Activated CD4-positive, alpha-beta T cell treated with anti-CD3 and anti-CD28 coated beads, Interleukin-2, amount 50 U/mL, for 24 hours (primary cell): ENCODE results near the gene SLC4A5.
"Not testable (repeated sequence)": the region's sequence is repeated elsewhere in the genome, so short reads cannot be mapped to it uniquely, and the experiment has no call there.

Experiments used
- DNase-seq, 2 donors: peaks; one replicate each; pipeline ENCODE4 v3.0.0-alpha.2; 2020; ENCODE audit warnings: low read depth in 1 of 2, low spot score in 1 of 2

SLC4A5 gene

DNA sequence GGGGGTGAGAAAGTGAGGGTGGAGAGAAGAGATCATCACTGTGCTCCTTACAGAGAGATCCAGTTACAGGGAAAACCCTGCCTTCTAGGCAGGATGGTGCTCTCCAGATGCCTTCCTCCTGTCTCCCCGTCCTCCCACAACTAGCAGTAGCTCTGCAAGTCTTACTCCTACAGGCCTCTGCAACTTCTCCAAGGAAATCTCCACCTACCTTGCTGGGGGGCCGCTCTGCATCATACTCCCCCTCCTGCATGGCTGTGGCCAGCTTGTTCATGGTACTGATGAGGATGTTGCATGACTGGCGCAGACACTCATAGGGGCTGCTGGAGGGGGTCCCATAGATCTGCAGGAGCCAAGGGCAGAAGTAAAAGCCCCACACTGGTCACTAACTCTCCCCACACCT lies 22.8 kb upstream of the SLC4A5 start:
- no peak for DNase-seq

DNA sequence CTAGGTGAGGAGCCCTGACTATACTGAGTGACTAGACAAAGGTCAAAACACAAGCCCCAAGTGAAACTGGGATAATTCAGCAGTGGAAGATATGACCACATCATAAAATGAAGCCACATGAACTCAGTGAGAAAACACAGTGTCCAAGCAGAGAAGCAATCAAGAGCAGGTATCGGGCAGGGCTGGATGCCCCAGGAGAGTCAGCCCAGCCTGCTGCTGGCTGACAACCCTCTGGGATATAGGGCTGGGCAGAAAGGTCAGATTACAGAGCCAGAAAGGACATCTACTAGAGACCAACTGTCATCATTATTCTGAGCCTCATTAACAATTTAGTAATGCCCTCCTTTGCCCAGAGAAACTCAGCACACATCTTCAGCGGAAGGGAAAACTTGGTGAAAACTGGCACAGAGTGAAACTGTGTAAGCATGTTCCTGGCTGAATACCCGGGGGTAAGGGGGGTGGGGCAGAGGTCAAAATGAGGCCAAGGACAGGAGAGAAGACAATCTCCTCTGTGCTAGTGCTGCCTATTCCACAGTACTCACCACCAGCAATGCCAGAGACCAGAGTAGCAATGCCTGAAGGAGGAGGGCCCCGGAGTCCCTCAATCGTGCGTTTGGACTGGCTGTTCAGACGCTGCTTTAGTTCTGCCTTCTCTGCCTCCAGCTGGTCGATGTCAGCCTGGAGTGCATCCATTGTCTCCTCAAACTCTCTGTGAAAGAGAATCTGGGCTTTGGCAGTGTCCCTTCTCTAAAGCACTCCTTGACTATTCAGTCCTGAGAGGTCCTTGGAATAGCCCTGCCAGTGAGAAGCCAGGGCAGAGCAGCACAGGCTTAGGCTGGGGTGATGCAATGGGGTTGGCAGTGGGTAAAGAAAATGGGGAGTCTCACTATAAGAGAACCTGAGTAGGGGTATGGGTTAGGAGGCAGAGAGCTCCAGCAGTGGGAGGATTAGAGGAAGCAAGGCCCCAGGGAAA lies 21.6 kb upstream of the SLC4A5 start:
- no peak for DNase-seq

DNA sequence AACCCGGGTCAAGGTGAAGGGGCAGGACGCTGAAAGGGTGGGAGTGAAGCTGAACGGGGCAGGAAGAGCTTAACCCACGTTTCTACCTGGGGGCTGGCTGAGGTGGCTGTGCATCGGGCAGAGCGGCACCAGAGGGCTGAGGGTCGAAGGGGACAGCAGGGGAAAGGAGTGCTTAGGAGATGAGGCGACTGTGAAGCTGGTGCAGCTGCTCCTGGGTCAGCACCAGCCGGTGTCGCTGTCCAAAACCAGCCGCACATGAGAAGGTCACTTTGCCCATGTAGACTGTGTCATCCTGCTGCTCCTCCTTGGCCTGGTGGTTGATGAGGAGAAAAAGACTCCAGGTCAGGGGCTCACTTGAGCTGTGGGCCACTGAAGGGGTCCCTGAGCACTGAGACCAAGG lies 18.1 kb upstream of the SLC4A5 start:
- DNase-seq: no peak

DNA sequence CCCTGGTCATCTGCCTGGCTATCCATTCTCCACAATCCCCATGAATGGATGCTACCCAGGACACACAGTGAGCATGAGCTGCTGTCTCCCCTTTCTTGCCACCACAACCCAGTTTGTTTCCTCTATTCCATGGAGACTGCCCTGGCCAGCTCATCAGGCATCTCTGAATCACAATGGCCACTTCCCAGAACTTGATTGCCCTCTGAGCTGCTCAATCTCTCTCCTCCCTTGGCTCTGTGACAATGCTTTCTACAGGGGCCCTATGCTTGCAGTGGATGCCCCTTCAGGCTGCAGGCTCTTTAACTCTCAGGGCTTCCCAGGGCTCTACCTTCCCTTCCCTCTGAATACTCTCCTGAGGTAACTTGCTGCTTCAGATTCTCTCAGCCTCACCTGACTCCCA lies 14.4 kb upstream of the SLC4A5 start:
- DNase-seq: no peak

DNA sequence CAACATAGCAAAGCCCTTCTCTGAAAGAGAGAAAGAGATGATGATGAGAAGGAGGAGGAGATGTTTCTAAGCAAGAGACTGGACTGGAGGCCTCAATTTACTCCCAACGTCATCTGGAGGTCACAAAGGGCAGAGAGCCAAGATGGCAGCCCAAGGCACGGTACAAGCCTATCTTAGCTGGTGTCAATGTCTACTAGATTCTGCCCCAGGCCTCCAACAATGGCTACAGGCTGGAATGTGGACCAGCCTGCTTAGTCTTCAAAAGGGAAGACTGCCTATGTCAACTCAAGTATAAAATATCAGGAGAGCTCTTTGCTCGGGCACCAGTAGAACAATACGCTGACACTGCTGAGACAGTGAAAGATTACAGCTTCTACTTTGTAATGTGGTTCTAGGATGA lies 6.7 kb upstream of the SLC4A5 start:
- DNase-seq: no peak

DNA sequence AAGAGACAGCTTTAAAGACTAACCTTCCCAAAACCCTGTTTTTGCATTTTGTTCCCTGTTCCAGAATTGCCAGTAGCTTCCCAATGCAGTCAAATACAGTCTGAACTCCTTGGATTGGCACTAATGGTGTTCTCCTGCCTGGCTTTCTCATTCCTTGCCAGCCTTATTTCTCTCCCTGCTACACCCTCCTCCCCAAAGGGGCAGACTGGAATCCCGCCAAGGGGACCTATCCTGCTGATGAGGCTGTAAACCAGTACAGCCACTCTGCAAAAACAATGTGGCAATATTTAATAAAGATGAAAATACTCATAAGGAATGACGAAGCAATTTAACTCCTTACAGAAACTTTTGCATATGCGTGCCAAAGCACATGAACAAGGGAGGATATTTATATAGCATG lies 4.5 kb upstream of the SLC4A5 start:
- DNase-seq: no peak

DNA sequence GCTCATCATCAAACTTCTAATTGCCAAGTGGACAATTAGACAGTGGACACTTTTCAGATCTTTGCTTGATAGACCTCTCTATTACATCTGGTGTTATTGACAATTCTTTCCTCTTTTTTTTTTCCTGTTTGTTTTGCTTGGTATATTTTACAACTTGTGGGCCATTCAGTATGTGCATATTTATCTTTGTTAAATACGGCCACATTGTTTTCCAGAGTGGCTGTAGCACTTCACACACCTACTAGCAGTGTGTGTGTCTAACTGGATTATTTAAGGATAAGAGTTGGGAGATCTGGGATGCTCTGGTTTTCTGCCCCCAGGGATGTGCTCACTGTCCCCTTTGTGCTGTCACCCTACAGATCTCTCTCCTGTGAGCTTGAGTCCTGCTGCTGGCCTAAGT lies 4.1 kb upstream of the SLC4A5 start:
- no peak for DNase-seq

DNA sequence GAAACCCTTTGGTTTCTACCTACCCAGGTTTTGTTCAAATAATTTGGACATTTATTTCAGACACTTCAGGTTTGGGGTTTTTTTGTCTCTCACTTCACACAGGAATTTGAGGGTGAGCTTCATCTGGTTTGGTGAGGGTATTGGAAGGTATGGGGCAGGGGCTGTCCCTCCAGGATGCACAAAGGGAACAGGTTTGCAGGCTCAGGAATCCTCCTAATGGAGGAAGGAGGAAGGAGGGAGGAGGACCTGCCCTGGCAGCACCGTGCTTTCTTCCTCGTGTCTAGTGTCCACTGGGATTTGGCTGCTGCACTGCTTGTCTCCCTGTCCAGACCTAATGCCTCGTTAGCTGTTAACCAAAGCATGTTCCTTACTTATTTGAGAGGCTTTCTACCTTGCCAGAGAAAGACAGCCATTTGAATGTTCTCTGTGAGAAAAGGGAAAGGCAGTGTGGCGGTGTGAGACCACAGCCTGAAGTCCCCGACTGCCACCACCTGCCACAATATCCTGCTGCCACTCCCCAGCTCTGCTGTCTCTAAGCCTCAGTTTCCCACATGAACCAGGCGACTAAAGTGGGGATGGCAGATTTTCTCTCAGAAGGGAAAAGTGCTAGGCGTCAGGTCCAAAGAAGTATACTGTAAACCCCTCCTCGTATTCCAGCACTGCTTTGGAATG lies 2.2 kb upstream of the SLC4A5 start:
- DNase-seq: no peak

DNA sequence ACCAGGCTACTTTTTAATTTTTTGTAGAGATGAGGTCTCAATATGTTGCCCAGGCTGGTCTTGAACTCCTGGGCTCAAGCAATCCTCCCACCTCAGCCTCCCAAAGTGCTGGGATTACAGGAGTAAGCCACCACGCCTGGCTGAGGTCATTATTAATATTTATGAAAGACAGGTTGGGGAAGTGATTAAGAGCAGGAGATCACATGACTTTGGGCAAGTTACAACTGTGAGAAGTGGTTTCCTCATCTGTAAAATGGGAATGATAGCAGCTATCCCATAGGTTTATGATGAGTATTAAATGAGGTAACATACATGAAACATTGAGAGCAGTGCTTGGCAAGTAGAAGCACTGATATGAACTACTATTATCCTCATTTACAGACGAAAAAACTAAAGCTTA lies 7.0 kb downstream of the SLC4A5 start:
- not testable (repeated sequence) for DNase-seq

DNA sequence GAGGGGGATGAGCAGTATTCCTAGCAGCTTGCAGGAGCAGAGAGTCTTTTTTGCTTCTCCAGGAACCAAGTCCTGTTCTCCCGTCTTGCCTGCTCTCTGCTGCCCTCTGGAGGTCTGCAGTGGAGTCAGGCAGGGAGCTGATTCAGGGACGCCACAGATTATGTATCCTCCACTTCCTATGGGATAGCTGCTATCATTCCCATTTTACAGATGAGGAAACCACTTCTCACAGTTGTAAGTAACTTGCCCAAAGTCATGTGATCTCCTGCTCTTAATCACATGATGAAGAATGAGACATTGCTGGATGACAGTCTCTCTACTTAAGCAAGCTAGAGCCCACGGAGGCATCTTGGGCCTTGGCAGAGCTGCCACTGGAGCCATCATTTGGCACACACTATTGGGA lies 8.3 kb downstream of the SLC4A5 start:
- DNase-seq: peak; percentile 52 to 60

DNA sequence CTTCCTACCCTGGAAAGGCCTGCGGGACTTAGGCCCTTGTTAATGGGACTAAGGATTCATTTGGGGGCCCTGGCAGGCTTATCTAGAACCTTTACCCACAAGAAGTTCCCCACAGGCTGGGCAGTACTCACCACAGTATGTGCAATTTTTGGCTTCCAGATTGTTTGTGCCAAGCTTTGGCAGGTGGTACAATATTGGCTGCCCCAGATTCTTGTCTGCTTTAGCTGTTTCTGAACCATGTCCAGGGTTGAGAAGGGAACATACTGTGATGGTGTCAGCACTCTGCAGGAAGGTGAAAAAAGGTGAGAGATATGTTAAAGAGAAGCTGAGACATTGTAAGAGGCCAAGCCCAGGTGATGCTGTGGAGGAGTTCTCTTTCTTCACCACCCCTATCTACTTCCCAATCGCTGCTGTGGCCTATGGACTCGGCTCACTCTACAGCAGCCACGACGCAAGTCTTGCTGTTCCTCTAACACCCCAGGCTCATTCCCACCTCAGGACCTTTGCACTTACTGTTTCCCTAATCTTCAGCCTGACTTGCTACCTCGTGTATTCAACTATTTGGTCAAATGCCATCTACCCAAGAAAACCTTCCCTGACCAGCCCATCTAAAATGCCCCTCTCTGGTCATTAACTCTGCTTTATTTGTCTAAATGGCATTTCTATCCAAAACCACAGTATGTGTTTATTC lies 9.2 kb downstream of the SLC4A5 start:
- DNase-seq: no peak

DNA sequence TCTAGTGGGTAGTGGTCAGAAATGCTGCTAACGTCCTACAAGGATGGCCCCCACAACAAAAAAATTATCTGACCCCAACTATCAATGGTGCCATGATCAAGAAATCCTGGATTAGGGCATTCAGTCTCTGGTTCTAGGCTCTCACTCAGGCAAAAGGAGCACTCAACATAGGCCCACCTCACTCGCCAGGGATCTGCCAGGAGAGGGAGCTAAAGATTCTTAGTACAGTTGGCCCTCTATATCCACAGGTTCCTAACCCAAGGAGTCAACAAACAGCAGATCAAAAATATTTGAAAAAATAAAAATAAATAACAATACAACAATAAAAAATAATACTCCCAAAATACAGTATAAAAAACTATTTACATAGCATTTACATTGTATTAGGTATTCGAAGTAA lies 10.0 kb downstream of the SLC4A5 start:
- no peak for DNase-seq

DNA sequence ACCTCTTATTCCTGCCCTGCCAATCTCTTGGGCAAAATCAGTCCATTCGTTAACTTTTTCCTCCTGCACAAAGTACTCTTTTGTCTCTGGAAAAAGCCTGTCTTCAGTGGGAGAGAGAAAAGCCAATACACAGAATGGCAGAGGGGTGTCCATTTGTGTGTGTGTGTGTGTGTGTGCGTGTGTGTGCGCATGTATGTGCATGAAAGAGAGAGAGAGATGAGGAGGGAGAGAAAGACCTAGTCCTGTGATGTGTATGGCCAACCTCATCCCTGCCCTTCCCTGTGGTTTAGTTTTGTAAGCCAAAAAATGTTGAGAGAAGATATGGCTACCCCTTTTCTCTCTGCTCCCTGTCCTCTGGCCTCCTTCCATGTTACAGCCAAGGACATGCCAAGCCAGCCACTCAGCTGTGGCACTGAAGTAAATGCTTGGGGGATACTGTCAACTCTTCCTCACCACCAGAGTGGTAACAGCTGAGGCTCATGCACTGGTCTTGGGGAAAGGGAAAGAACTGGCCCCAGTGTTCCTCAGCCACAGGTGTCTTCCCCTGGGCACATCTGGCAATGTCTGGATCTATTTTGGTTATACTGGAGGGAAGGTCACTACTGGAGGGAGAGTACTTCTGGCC lies 10.6 kb downstream of the SLC4A5 start:
- DNase-seq: no peak

DNA sequence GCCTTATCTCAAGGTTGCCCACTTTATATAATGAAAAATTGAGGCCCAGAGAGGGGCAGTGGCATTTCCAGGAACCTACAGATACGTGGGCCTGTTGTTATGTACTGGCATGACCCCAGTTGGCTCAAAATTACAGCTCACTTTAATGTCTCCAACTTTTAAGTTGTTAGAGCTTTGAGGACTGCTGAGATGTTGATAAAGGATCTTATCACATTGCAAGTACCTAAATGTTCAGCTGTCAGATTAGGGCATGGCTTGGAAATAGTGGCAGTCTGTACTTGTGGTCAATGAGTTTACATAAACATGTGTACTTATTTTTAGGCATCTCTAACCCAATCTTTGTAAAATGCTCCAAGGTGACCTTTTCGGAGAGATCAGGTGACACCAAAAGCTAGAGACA lies 14.6 kb downstream of the SLC4A5 start:
- DNase-seq: no peak

DNA sequence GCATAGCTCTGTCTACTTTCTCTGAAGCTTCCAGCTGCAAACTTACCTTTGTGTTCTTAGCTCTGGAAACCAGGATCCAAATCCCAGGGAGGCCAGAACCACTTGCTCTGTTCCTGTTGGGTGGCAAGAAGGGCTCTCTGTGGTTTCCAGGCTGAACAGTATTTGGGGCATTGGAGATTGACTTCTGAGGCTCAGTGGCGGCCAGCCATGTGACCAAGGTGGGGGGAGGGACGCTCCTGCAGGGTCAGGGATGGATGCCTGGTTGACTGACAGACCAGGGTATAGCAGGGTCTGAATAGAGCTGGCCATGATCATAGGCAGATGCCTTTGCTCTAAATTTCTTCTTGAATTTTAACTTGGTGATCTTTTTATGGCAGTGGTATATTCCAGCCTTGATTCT lies 15.1 kb downstream of the SLC4A5 start:
- no peak for DNase-seq

DNA sequence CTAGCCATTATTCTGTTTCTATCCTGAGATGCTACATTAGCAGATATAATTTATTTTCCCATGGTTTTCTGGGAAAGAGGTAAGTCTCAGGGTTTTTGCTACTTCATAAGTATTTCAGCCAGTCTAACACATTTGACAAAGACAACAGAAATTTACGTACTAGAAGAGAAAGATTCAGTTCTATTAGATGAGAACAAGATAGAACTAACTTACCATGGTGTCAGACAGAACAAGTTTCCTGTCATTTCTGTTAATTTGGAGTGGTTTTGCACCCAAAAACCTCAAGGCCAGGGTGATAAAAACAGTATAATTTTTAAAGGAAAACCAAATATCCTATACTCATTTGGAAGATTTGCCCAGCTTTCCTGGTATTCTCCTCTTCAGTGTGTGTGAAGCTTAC lies 15.6 kb downstream of the SLC4A5 start:
- DNase-seq: no peak

DNA sequence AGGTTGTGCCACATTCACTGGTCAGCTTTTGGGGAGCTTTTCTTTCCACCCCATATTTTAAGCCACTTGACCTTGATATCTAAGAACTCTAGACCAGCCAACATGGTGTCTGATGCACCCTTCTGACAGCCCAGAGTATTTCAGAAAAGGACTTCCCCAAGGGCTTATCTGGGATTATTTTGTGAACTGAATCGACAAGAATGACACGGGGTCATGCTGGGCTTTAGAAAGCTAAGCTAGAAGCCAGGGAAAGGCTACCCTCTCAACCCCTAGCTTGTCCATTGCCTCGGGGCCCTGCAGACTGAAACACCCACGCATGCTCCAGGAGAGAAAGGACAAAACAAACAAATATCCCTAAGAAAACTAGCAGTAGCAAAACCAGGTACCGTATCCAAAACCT lies 16.0 kb downstream of the SLC4A5 start:
- no peak for DNase-seq

DNA sequence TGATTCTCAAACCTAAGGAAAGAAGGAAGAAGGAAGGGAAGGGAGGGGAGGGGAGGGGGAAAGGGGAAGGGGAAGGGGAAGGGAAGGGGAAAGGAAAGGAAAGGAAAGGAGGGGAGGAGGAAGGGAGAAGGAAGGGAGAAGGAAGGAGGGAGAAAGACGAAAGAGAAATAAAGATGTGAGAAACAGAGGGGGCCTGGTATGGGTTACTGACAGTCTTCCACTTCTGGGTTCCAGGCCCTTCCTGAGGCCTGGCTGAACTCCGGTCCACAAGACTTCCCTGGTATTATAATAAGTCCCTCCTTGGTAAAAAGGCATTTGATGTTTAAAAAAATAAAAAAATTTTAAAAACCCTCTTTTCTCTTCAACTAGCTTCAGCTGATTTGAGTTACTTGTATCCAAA lies 17.4 kb downstream of the SLC4A5 start:
- DNase-seq: no peak

DNA sequence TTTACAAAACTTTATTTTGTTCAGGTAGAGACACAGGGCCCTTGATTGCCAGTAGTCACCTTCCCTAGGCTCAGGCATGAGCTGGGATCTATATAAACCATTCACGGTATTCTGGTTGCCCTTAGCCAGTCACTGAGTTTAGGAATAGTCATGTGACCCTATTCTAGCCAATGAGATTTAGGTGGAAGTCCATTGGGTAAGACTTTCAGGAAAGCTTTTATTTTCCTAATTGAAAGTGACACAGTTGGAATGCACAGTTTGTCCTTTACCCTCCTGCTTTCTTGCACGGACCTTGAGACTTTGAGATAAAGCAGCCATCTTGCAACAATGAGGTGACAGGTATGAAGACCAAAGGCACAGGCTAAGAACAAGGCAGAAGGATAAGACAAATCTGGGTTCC lies 21.5 kb downstream of the SLC4A5 start:
- DNase-seq: no peak

DNA sequence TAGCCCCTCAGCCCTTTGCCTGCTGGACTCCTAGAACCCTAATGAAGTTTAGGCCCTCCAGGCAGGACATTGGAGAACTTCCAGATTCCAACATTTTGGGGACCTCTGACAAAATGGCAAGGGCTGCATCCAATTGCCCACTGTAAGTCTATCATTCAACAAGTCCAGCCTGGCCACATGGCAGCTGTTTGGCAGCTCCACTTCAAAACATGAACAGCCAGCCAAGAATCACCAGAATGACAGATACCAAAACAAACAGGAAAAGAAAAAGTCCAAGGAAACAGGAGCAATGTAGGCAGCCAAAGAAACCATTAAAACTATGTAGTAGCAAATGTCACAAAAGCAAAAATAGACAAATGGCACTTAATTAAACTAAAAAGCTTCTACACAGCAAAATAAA lies 25.5 kb downstream of the SLC4A5 start:
- DNase-seq: no peak

DNA sequence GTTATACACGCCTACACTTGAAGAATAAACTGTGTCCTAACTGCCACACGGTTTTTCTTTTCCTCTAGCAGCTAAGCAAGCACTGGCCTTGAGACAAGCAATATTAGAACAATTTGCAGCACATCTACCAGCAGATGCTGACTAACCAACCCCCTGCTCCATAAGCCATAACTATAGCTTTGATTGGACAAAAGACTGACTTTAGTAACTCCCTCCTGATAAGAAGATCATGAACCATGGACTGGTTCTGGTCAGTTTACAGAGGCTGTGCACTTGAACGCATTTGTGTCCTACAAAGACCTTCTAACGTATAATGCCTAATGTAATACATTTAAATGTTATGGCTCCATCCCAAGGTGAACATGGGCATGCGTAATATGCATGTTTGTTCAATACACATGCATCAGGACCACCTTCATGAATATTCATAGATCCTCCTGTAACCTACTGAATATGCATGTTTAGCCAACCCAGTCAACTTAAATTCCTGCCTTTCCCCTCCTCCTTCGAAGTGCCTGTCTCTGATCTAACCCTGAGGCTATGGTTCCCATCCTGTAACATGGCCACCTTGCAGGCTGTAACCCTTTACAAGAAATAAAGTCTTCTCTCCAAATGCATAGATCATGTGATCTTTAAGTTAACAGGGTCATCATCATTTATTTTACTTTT lies 26.5 kb downstream of the SLC4A5 start:
- DNase-seq: no peak
